HL-60 (cell line): ENCODE data around the gene TRPV5.

Source experiments
- DNase-seq, 2 experiments: peaks; one replicate each; pipeline ENCODE4 v3.0.0-alpha.2; 2010 to 2020; ENCODE audit warnings: low read depth in 1 of 2, low spot score in 1 of 2
- H3K27ac ChIP-seq: fragments of 250-450 bp; sonication (Bioruptor Pico); replicated peaks from 2 replicates; pipeline ENCODE4 v1.5.1; 2020; ENCODE audit warnings: mild to moderate bottlenecking, moderate library complexity
- H3K27me3 ChIP-seq: fragments of 250-450 bp; sonication (Bioruptor Pico); 2 replicates; pipeline ENCODE4 v1.5.1; 2021; ENCODE audit warnings: mild to moderate bottlenecking, moderate library complexity; ENCODE audit not compliant: insufficient read depth, poor library complexity, severe bottlenecking
- H3K4me3 ChIP-seq: replicated peaks from 2 replicates; pipeline ENCODE4 v1.5.1; 2011; ENCODE audit warnings: mild to moderate bottlenecking, control low read depth, low read length; ENCODE audit not compliant: insufficient read depth
- CTCF ChIP-seq: IDR thresholded peaks from one replicate; pipeline ENCODE4 v1.5.1; 2011; ENCODE audit warnings: low read length, control low read depth, inconsistent platforms; ENCODE audit not compliant: insufficient read depth
- GABPA ChIP-seq: IDR thresholded peaks from 2 replicates; pipeline ENCODE4 v1.6.1; 2012; ENCODE audit warnings: low read depth
- POLR2AphosphoS5 ChIP-seq: IDR thresholded peaks from 2 replicates; pipeline ENCODE4 v1.6.1; 2012; ENCODE audit warnings: low read depth
- REST ChIP-seq: IDR thresholded peaks from 2 replicates; pipeline ENCODE4 v1.6.1; 2012; ENCODE audit warnings: low read depth; ENCODE audit not compliant: insufficient replicate concordance
- SPI1 ChIP-seq: IDR thresholded peaks from 2 replicates; pipeline ENCODE4 v1.6.1; 2012; ENCODE audit warnings: low read depth, mild to moderate bottlenecking, borderline replicate concordance

The TRPV5 gene

GRCh38 chr7:142879060-142879459 lies 54.5 kb downstream of the TRPV5 start:
- H3K27ac ChIP-seq: no peak overlapping the region
- peaks cover 7% of the 10 kb centered on the region for H3K27me3 ChIP-seq
- no peak overlapping the region for H3K4me3 ChIP-seq
- TF ChIP-seq SPI1 (no peak), REST (no peak), GABPA (no peak), POLR2AphosphoS5 (no peak), CTCF (no peak)
- no peak for DNase-seq

- Histone ChIP-seq H3K27ac (no peak overlapping the region), H3K4me3 (no peak overlapping the region), H3K27me3 (peaks cover 7% of the 10 kb centered on the region)
- no peak for TF ChIP-seq SPI1
- no peak for TF ChIP-seq REST
- no peak for TF ChIP-seq CTCF
- no peak for TF ChIP-seq GABPA
- no peak for TF ChIP-seq POLR2AphosphoS5
- no peak for DNase-seq
These were observed 55.2 kb downstream of the TRPV5 start for GRCh38 chr7:142878315-142878714.

- no peak overlapping the region for H3K27ac ChIP-seq
- TF ChIP-seq POLR2AphosphoS5: no peak
- no peak for TF ChIP-seq GABPA
- TF ChIP-seq CTCF: no peak
- no peak for TF ChIP-seq SPI1
- TF ChIP-seq REST: no peak
- H3K27me3 ChIP-seq: peaks cover 7% of the 10 kb centered on the region
- DNase-seq: no peak
- no peak overlapping the region for H3K4me3 ChIP-seq
These were observed 56.3 kb downstream of the TRPV5 start for GRCh38 chr7:142876991-142877910.
